GM23338 (cell line): ENCODE results near the gene PTPRJ.

Experiments
- CREB1 ChIP-seq: fragments of 250-450 bp; sonication (Bioruptor Pico); IDR thresholded peaks from 2 replicates; pipeline ENCODE4 v1.5.0; 2020; ENCODE audit warnings: low read depth, mild to moderate bottlenecking, moderate library complexity
- CTCF ChIP-seq, 2 experiments: fragments of 200-600 bp in 1 of 2; sonication (generic) in 1 of 2; conservative IDR thresholded peaks; 2 replicates each; pipeline versions ENCODE4 v1.5.1 to v1.6.1; 2016 to 2017; ENCODE audit warnings: antibody characterized with exemption in 2 of 2, low read depth in 2 of 2, mild to moderate bottlenecking in 2 of 2, moderate library complexity in 1 of 2
- EZH2 ChIP-seq: fragments of 200-600 bp; sonication (generic); IDR thresholded peaks from one replicate; pipeline ENCODE4 v1.8.0; 2017; ENCODE audit warnings: antibody characterized with exemption, mild to moderate bottlenecking, low read depth; ENCODE audit not compliant: unreplicated experiment
- EZH2phosphoT487 ChIP-seq: fragments of 200-600 bp; sonication (generic); IDR thresholded peaks from one replicate; pipeline ENCODE4 v1.8.1; 2018; ENCODE audit warnings: antibody characterized with exemption; ENCODE audit not compliant: unreplicated experiment
- POLR2AphosphoS5 ChIP-seq: IDR thresholded peaks from 2 replicates; pipeline ENCODE4 v1.6.1; 2016; ENCODE audit warnings: antibody characterized with exemption, low read depth
- REST ChIP-seq: IDR thresholded peaks from one replicate; pipeline ENCODE4 v1.6.1; 2018; ENCODE audit warnings: antibody characterized with exemption; ENCODE audit not compliant: unreplicated experiment
- STAT1 ChIP-seq: IDR thresholded peaks from one replicate; pipeline ENCODE4 v1.6.1; 2016; ENCODE audit warnings: antibody characterized with exemption; ENCODE audit not compliant: unreplicated experiment
- ZNF462 ChIP-seq: fragments of 250-450 bp; sonication (Bioruptor Pico); IDR thresholded peaks from 2 replicates; pipeline ENCODE4 v1.5.0; 2020; ENCODE audit warnings: mild to moderate bottlenecking, moderate library complexity

DNA sequence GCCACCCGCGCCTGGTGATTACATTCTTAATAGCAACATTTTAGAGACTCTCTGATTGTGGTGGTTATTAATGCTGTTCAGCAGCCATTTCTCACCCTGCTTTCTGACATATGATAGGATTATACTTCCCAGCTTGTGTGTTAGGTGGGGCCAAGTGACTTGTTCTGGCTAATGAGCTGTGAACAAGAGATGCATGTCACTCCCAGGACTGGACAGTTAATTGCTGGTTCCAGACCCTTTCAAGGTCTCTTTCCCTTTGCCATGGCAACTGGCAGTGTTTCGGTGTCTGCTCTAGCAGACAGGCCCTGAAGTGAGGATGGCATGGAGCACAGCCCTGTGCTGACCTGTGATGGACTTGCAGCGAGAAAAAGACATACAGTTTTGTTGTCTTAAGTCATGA lies 8.9 kb upstream of the PTPRJ start:
- TF ChIP-seq CTCF (conservative IDR thresholded peaks at IDR 0.05; ENCODE audit: low read depth in 2 of 2), result no peak
- TF ChIP-seq CREB1 (CRISPR knock-in tag), result no peak
- TF ChIP-seq EZH2, result no peak
- TF ChIP-seq POLR2AphosphoS5, result no peak
- TF ChIP-seq EZH2phosphoT487, result no peak
- no peak for TF ChIP-seq STAT1
- no peak for TF ChIP-seq REST
- TF ChIP-seq ZNF462 (CRISPR knock-in tag), result no peak
